Measurements from ENCODE around the gene MKKS.

The MKKS gene

GRCh38 chr20:10466325-10466724 lies 32.3 kb upstream of the MKKS start:
- Histone ChIP-seq H2AFZ (ENCODE audit: low read length) (no peak overlapping the region), H3K27me3 (ENCODE audit: insufficient read depth, low read length, poor library complexity, severe bottlenecking) (no peaks in the 10 kb centered on the region), H3K9ac (ENCODE audit: low read depth, low read length, poor library complexity, severe bottlenecking) (no peak overlapping the region), H3F3A (ENCODE audit: low read depth) (no peaks in the 10 kb centered on the region), H3K36me3 (ENCODE audit: insufficient read depth, low read length) (peaks cover 3% of the 10 kb centered on the region; the same call in 1 of the 2 replicates), H4K20me1 (ENCODE audit: insufficient read depth, low read length, poor library complexity, severe bottlenecking) (no peaks in the 10 kb centered on the region), H3K4me2 (ENCODE audit: low read depth, low read length, poor library complexity, severe bottlenecking) (no peak overlapping the region), H3K9me2 (replicated peaks; ENCODE audit: low read depth, low read length) (no peaks in the 10 kb centered on the region), H3K4me3 (ENCODE audit: low read length, poor library complexity, severe bottlenecking) (no peak overlapping the region), H3K9me3 (ENCODE audit: insufficient read depth, low read depth, low read length) (no peaks in the 10 kb centered on the region), H3K4me1 (ENCODE audit: insufficient read depth, low read length, poor library complexity, severe bottlenecking) (no peaks in the 10 kb centered on the region), H3K79me2 (ENCODE audit: insufficient read depth, low read length) (peaks cover 24% of the 10 kb centered on the region; the same call in 1 of the 2 replicates)
- TF ChIP-seq EZH2phosphoT487 (IDR thresholded peaks at IDR 0.05; ENCODE audit: borderline replicate concordance) (no peak), CTCF (conservative IDR thresholded peaks at IDR 0.05; ENCODE audit: low read length) (no peak)

GRCh38 chr20:10465135-10465534 lies 31.1 kb upstream of the MKKS start:
- Histone ChIP-seq H3K9me2 (replicated peaks; ENCODE audit: low read depth, low read length) (no peaks in the 10 kb centered on the region), H3K4me3 (ENCODE audit: low read length, poor library complexity, severe bottlenecking) (no peak overlapping the region), H3K27me3 (ENCODE audit: insufficient read depth, low read length, poor library complexity, severe bottlenecking) (no peaks in the 10 kb centered on the region), H3F3A (ENCODE audit: low read depth) (no peaks in the 10 kb centered on the region), H3K4me1 (ENCODE audit: insufficient read depth, low read length, poor library complexity, severe bottlenecking) (no peaks in the 10 kb centered on the region), H3K36me3 (ENCODE audit: insufficient read depth, low read length) (peaks cover under 1% of the 10 kb centered on the region; the same call in 1 of the 2 replicates), H3K9me3 (ENCODE audit: insufficient read depth, low read depth, low read length) (no peaks in the 10 kb centered on the region), H3K9ac (ENCODE audit: low read depth, low read length, poor library complexity, severe bottlenecking) (no peak overlapping the region), H3K79me2 (ENCODE audit: insufficient read depth, low read length) (peaks cover 26% of the 10 kb centered on the region), H4K20me1 (ENCODE audit: insufficient read depth, low read length, poor library complexity, severe bottlenecking) (no peaks in the 10 kb centered on the region), H3K4me2 (ENCODE audit: low read depth, low read length, poor library complexity, severe bottlenecking) (no peak overlapping the region), H2AFZ (ENCODE audit: low read length) (no peak overlapping the region)
- TF ChIP-seq EZH2phosphoT487 (IDR thresholded peaks at IDR 0.05; ENCODE audit: borderline replicate concordance) (no peak), CTCF (conservative IDR thresholded peaks at IDR 0.05; ENCODE audit: low read length) (no peak)

GRCh38 chr20:10463622-10464021 lies 29.6 kb upstream of the MKKS start:
- Histone ChIP-seq H3K4me1 (ENCODE audit: insufficient read depth, low read length, poor library complexity, severe bottlenecking) (no peaks in the 10 kb centered on the region), H3K36me3 (ENCODE audit: insufficient read depth, low read length) (no peaks in the 10 kb centered on the region), H3K9me2 (replicated peaks; ENCODE audit: low read depth, low read length) (no peaks in the 10 kb centered on the region), H3K27me3 (ENCODE audit: insufficient read depth, low read length, poor library complexity, severe bottlenecking) (no peaks in the 10 kb centered on the region), H3K9me3 (ENCODE audit: insufficient read depth, low read depth, low read length) (no peaks in the 10 kb centered on the region), H2AFZ (ENCODE audit: low read length) (no peak overlapping the region), H3K9ac (ENCODE audit: low read depth, low read length, poor library complexity, severe bottlenecking) (no peak overlapping the region), H3K79me2 (ENCODE audit: insufficient read depth, low read length) (peaks cover 21% of the 10 kb centered on the region), H3K4me3 (ENCODE audit: low read length, poor library complexity, severe bottlenecking) (no peak overlapping the region), H4K20me1 (ENCODE audit: insufficient read depth, low read length, poor library complexity, severe bottlenecking) (no peaks in the 10 kb centered on the region), H3K4me2 (ENCODE audit: low read depth, low read length, poor library complexity, severe bottlenecking) (no peak overlapping the region), H3F3A (ENCODE audit: low read depth) (no peaks in the 10 kb centered on the region)
- TF ChIP-seq CTCF (conservative IDR thresholded peaks at IDR 0.05; ENCODE audit: low read length) (no peak), EZH2phosphoT487 (IDR thresholded peaks at IDR 0.05; ENCODE audit: borderline replicate concordance) (no peak)
